ENCODE data around the gene CLEC18B. TPM values are rescaled to one million over a fixed set of nuclear protein-coding genes. Genes with fewer than 3 reads are reported as not detected.
"Not testable (repeated sequence)": the region's sequence is repeated elsewhere in the genome, so short reads cannot be mapped to it uniquely, and the experiment has no call there.

The CLEC18B gene
- total RNA-seq, 1 experiment from 2014 or later = not detected

DNA sequence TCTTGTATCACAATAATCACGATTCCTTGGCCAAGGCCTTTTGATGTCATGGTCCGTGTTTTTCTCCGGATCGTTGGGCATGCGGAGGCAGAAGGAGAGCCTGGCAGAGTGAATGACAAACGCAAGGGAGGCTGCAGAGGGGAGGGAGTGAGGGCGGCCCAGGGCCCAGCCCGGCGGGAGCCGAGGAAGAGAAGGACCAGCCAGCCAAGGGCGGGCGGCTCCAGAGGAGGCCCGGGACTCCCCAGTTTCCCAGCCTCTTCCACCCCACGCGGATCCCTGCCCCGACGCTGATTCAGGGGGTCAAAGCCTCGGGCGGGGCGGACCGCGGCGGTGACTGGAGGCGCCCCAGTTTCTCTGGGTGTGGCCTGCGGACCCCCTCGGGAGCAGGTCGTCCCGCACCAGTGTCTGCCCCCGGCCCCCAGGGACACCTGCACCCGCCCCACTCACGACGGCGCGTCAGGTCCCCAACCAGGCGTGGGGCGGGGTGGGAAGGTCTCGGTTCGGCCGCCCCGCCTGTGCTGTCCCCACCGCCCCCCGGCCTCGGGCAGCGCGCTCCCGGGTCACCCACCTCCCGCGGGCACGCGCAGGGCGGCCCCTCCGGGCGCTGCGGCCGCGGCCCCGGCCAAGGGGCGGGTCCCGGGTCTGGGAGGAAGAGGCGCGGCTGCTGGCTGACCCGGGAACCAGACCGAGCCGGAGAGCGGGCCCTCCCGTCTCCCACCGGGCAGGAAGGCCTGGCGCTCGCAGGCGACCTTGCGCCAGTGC is 14.5 kb downstream of the CLEC18B start:
- DNase-seq (ENCODE audit: low read depth) = not testable (repeated sequence)

DNA sequence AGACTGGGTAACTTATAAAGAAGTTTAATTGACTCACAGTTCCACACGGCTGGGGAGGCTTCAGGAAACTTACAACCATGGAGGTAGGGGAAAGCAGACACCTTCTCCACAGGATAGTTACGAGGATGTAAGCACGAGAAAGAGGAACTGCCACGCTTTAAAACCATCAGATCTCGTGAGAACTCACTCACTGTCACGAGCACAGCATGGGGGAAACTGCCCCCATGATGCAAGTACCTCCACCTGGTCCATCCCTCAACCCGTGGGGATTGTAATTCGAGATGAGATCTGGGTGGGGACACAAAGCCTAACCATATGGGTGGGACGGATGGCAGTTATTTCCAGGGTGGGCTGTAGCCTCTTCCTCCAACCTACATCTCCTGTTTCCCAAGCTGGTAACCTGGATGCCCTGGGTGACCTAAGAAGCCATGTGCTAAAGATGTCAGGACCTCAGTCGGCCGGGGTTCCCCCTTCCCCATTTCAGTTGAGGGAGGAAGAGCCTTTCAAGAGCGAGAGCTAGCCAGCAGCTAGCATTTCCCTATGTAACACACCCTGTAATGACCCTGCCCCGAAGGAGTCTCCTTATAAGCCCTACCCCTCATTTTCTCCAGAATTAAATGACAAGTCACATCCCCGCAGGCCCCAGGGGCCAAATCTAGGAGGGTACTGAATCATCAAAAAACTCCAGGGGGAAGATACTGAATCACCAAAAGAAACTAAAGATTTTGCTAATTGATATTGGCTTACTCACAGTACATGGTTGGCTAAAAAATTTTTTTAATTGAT is 16.9 kb downstream of the CLEC18B start:
- not testable (repeated sequence) for DNase-seq (ENCODE audit: low read depth)

- not testable (repeated sequence) for DNase-seq (ENCODE audit: low read depth)
Observed at GRCh38 chr16:74400238-74400637, 21.0 kb downstream of the CLEC18B start.

DNA sequence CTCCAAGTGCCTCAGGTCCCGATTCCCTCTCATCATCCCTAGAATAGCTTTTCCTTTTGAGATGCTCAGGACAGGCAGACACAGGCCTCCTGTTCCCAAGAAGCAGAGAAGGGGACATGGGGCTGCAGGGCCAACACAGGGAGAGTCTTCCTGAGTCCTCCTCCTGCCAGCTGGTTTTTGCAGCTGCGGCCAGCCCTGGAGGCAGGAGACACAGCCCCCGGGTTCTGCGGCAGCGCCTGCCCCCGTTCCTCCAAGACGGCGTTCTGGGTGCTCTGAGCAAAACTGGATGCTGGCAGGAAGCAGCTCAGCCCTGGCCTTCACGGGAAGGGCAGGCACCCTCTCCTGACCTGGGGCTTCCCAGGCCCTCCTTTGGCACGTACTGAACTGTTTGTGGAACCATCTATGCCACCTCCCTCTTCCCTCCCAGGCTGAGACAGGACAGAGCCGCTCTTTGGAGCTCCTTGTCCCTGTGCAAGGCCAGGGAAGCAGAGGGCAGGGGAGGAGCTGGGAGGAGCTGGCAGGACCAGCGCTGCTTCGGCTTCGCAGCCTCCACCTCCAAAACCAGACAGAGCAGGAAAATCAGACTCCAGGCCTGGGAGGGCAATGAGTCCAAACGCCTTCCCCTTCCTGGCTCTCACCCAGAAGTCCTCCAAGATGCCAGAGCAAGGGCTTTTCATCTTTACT is 22.9 kb downstream of the CLEC18B start:
- DNase-seq (ENCODE audit: low read depth) = not testable (repeated sequence)

GRCh38 chr16:74396521-74397017 is 24.7 kb downstream of the CLEC18B start:
- DNase-seq (ENCODE audit: low read depth) = not testable (repeated sequence)

DNA sequence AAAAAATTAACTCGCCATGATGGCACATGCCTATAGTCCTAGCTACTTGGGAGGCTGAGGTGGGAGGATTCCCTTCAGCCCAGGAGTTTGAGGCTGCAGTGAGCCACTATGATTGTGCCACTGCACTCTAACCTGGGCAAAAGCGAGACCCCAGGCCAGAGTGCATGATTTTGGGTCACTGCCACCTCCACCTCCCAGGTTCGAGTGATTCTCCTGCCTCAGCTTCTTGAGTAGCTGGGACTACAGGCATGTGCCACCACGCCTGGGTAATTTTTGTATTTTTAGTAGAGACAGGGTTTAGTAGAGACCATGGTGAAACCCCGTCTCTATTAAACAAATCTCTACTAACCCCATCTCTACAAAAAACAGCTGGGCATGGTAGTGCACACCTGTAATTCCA is 26.7 kb downstream of the CLEC18B start:
- DNase-seq (ENCODE audit: low read depth) = not testable (repeated sequence)

GRCh38 chr16:74394131-74394530 is 27.1 kb downstream of the CLEC18B start:
- DNase-seq (ENCODE audit: low read depth) = not testable (repeated sequence)

DNA sequence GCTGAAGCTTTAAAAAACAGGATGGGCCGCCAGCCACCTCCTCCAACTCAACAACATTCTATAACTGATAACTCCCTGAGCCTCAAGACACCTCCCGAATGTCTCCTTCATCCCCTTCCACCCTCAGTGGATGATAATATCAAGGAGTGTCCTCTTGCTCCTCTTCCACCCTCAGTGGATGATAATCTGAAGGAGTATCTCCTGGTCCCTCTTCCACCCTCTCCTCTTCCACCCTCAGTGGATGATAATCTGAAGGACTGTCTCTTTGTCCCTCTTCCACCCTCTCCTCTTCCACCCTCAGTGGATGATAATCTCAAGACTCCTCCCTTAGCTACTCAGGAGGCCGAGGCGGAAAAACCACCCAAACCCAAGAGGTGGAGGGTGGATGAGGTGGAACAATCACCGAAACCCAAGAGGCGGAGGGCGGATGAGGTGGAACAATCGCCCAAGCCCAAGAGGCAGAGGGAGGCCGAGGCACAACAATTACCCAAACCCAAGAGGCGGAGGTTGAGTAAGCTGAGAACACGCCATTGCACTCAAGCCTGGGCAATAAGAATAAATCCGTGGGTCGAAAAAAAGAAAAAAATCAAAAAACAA is 29.7 kb downstream of the CLEC18B start:
- not testable (repeated sequence) for DNase-seq (ENCODE audit: low read depth)

DNA sequence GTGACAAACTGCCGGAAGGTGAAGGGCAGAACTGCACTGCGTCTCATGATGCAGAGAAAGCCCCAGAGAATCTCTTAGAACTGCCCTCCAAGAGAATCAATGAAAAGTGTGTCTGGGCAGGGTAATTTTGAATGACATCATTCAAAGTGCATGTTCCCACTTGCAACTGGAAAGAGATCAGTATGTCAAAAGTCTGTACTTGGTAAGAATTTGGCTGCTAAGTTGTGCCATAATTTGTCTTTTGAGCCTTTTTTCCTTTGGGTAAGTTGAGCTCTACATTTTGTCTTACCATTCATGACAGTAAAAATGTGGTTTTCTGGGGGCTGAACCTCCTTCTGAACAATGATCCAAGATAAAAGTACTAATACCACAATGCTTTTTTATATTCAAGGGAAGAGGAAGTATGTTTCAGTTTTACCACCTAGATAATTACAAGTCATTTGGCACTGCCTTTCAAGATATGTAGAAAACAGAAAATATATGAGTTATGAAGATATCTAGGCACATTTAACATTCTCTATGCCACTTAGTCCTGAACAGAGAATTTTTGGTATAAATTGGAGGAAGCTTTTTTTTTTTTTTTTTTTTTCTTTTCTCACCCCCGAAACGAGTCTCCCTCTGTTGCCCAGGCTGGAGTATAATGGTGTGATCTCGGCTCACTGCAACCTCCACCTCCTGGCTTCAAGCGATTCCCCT is 38.8 kb downstream of the CLEC18B start:
- not testable (repeated sequence) for DNase-seq (ENCODE audit: low read depth)

DNA sequence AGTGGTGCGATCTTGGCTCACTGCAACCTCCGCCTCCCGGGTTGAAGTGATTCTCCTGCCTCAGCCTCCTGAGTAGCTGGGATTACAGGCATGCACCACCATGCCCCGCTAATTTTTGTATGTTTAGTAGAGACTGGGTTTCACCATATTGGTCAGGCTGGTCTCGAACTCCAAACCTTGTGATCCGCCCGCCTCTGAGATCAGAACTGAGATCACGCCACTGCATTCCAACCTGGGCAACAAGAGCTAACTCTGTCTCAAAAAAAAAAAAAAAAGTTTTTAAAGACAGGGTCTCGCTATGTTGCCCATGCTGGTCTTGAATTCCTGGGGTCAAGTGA is 47.5 kb downstream of the CLEC18B start:
- DNase-seq (ENCODE audit: low read depth) = not testable (repeated sequence)

DNA sequence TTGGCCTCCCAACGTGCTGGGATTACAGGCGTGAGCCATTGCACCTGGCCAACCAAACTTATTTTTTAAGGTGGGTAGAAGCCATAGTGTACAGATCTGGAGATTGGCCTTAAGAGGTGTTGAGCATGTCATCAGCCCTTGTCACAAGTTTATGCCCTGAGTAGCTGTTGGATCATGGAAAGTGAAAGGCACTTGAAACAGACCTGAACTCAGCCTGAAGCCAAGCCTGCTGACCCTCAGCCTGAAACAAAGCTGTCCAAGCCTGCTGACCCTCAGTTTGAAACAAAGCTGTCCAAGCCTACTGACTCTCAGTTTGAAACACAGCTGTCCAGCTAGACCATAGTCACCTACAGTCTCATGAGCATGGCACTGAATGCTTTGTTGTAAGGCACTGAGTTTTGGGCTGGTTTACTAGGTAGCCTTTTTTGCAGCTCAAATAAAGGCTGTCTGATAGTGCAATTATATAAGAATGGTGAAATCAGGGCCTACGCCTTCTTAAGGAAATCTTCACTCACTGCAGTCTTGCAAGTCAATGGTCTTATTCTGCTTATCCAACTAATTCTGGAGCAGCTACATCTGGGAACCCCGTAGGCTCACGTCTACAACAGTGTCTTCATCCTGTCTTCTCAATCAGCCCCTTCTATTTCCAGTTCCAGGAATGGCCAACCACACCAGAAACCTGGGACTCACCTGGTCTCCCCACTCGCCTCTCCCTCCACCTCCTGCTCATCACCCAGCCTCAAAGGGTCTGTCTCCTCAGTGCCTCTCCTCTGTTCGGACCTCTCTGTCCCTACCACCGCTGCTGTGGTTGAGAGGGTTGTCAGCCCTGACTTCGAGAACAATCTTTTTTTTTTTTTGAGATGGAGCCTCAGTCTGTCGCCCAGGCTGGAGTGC is 48.1 kb downstream of the CLEC18B start:
- no peak for DNase-seq (ENCODE audit: low read depth)

GRCh38 chr16:74372369-74372768 is 48.9 kb downstream of the CLEC18B start:
- no peak for DNase-seq (ENCODE audit: low read depth)

DNA sequence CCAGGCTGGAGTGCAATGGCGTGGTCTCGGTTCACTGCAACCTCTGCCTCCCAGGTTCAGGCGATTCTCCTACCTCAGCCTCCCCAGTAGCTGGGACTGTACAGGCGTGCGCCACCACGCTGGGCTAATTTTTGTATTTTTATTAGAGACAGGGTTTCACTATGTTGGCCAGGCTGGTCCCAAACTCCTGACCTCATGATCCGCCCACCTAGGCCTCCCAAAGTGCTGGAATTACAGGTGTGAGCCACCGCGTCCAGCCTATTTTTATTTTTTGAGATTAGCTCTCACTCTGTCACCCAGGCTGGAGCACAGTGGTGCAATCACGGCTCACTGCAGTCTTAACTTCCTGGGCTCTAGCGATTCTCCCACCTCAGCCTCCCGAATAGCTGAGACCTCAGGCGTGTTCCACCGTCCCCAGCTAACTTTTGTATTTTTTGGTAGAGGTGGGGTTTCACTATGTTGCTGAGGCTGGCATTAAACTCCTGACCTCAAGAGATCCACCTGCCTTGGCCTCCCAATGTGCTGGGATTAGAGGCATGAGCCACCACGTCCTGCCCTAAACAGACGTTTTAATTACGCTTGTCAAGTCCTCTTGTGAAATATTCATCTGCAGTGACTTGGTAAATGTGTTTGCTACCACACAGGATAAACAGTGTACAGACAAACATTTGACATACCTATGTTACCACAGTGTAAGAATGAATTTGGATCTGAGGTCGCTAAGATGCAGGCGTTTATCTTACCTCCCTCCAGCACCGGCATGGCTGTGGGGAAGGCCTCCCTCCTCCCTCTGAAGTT is 50.7 kb downstream of the CLEC18B start:
- not testable (repeated sequence) for DNase-seq (ENCODE audit: low read depth)

- peak; percentile 96 for DNase-seq (ENCODE audit: low read depth)
Observed at GRCh38 chr16:74368002-74368911, 53.0 kb downstream of the CLEC18B start.

DNA sequence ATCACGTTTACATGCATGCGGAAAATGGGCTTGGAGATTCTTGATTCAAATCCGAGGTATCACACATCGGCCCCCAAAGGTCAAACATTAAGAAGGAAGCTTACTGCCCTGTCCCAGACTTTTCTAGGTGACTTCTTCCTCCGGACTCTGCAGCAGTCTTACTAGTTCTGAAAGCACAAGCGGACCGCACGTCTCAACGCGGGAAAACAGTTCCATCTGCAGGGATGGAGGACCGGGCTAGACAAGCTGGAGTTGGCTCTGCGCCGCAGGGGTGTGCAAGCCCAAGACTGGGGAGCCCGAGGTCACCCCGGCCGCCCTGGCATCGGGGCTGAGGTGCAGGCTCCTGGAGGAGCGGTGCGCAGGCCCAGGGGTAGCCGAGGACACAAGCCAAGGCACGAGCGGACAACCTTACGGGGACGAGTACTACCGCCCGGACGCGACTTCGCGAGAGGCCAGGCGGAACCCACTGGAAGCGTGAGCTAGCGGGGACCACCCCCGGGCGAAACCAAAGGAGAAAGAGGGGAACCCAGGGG is 53.7 kb downstream of the CLEC18B start:
- DNase-seq (ENCODE audit: low read depth) = peak; percentile 29

DNA sequence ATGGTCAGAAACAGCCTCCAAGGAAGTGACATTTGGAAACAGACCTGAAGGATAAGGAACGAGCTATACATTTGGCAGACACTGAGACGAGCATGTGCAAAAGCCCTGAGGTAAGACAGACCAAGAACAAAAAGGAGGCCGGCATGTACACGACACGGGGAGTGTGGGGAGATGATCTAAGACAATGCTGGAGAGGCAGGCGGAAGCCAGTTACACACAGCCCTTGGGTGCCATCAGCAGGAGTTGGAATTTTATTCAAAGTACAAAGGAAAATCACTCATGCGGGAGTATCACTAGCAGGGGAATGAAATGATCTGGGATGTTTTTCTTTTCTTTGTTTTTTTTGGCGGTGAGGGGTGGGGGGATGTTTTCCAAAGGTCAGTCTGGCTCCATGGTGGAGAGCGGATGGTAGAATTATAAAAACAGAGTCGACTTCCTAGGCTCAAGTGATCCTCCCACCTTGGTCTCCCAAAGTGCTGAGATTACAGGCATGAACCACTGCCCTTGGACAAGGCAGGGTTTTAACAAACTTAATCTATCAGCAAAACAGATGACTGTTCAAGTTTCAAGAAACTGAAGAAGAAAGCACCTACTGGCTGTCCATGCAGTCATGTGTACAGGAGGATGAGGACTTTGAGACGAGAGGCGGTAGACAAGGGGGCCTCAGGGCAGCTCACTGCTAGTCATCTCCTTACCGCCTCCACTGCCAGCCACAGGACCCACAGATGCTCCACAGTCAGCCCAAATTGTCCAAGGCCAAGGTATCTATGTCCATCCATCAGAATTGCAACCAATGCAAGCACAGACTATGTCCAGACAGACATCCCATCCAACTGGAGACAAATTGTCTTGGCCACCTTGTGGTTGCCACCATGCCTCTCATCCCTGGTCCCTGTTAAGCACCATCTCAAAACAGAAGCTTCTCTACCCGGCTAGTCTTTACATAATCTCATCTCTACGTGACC is 59.4 kb downstream of the CLEC18B start:
- DNase-seq (ENCODE audit: low read depth) = not testable (repeated sequence)
